ENCODE results near the gene SLC25A4. TPM values are rescaled to one million over a fixed set of nuclear protein-coding genes. Genes with fewer than 3 reads are reported as not detected.

The SLC25A4 gene
- total and polyA plus RNA-seq, 2 of the 4 experiments (the other 2 are of a cell fraction) = 16.0 to 21.6 TPM

- ATAC-seq (ENCODE audit: low read depth) = no peak
- ChIA-PET POLR2A (ENCODE audit: unreplicated experiment) (interaction anchor here (0.6 kb wide), 1 partner anchor 19 kb away, joined by 6 read pairs; no protein-coding TSS in a partner anchor), CTCF (interaction anchor here (0.6 to 1.7 kb wide), 2 partner anchors 15 to 54 kb away, joined by 4 read pairs; no protein-coding TSS in a partner anchor)
- in situ Hi-C loops (cut with MboI; ENCODE audit: low sequenced_read_pairs) (no loop called here), dilution Hi-C loops (cut with HindIII; ENCODE audit: low sequenced_read_pairs, unreplicated experiment) (no loop called here), intact Hi-C loops (cut with micrococcal nuclease) (loop anchor here (2.0 to 10.0 kb wide), 4 partner anchors 39 to 899 kb away; no protein-coding TSS in a partner anchor)
- Histone ChIP-seq H3K23ac (ENCODE audit: low read depth, low read length) (no peak overlapping the region), H3K9me1 (ENCODE audit: insufficient read depth, low read length) (no peaks in the 10 kb centered on the region), H2BK5ac (ENCODE audit: low read depth, low read length, poor library complexity, severe bottlenecking) (no peak overlapping the region), H3K27ac (ENCODE audit: insufficient read depth, low read length) (no peak overlapping the region), H3K27me3 (ENCODE audit: control insufficient read depth, insufficient read depth, low read length) (peaks cover 5% of the 10 kb centered on the region), H4K20me1 (ENCODE audit: insufficient read depth, low read length) (no peaks in the 10 kb centered on the region; the same call in 1 of the 2 replicates), H4K8ac (ENCODE audit: low read depth in 2 of 2, low read length in 2 of 2) (peak overlapping the region; percentile 44 to 73; a peak in 2 of 4 replicates), H3K4ac (ENCODE audit: low read depth, low read length) (no peak overlapping the region), H2AK5ac (ENCODE audit: low read depth, low read length) (no peak overlapping the region), H2BK20ac (ENCODE audit: low read depth, low read length) (no peak overlapping the region), H2AK9ac (replicated peaks; ENCODE audit: low read depth, low read length, poor library complexity) (no peak overlapping the region), H3K4me2 (ENCODE audit: low read depth, low read length) (peak overlapping the region; percentile 99), H3K9me3 (ENCODE audit: control insufficient read depth, insufficient read depth, low read length) (no peaks in the 10 kb centered on the region), H3K18ac (ENCODE audit: low read depth, low read length) (no peak overlapping the region), H2AFZ (replicated peaks; ENCODE audit: low read length, poor library complexity) (peak overlapping the region; percentile 99), H2BK120ac (ENCODE audit: low read depth, low read length) (no peak overlapping the region), H3K36me3 (ENCODE audit: control insufficient read depth, insufficient read depth, low read length) (peaks cover 2% of the 10 kb centered on the region; the same call in 1 of the 2 replicates), H3K14ac (replicated peaks; ENCODE audit: low read depth, low read length) (no peak overlapping the region; the same call in 1 of the 2 replicates), H3K4me1 (ENCODE audit: control insufficient read depth, insufficient read depth, low read length) (no peaks in the 10 kb centered on the region; the same call in 1 of the 2 replicates), H3K79me1 (ENCODE audit: low read depth in 1 of 2, low read length in 2 of 2) (peaks cover 0 to 15% of the 10 kb centered on the region in 2 experiments; a peak in 3 of 4 replicates), H3K9ac (ENCODE audit: low read depth, low read length) (peak overlapping the region; percentile 73), H4K5ac (ENCODE audit: low read depth, low read length) (no peak overlapping the region; the same call in 1 of the 2 replicates), H3K56ac (ENCODE audit: extremely low read depth, insufficient read depth, low read length) (no peak overlapping the region), H3K4me3 (ENCODE audit: insufficient read depth, low read depth, low read length) (peak overlapping the region; percentile 81), H4K91ac (ENCODE audit: insufficient read depth, low read depth, low read length) (no peak overlapping the region), H2BK15ac (ENCODE audit: low read depth, low read length) (no peak overlapping the region)
- WGBS, 2 experiments (ENCODE audit: extremely low coverage in 2 of 2, insufficient read length in 1 of 2) = 5% methylated on average over 8 of the region's 30 CpGs; no CpG with 5 or more reads in 1 of the 2 experiments
- TF ChIP-seq RFX5 (IDR thresholded peaks at IDR 0.05; ENCODE audit: low read depth, low read length) (no peak), BHLHE40 (IDR thresholded peaks at IDR 0.05; ENCODE audit: low read depth, low read length) (peak; percentile 60; the same call in 1 of the 2 replicates)
- no TSS peak for BruUV-seq (replicated peaks)
- peak; percentile 17 for DNase-seq
Measured at GRCh38 chr4:185143601-185143969, 519 bp downstream of the SLC25A4 start.

All from IMR-90 (cell line).